ACC112 (cell line): ENCODE results near the gene ANKAR.

ENCODE experiments used
- H2AFZ ChIP-seq: fragments of 200-600 bp; sonication (generic); one replicate; pipeline ENCODE4 v1.6.0; 2017; ENCODE audit warnings: antibody characterized with exemption, low read length; ENCODE audit not compliant: unreplicated experiment
- H3K27ac ChIP-seq: fragments of 200-600 bp; sonication (generic); 2 replicates; pipeline ENCODE4 v1.5.1; 2014; ENCODE audit warnings: low read depth, mild to moderate bottlenecking, antibody characterized with exemption, low read length, moderate library complexity
- H3K27me3 ChIP-seq: fragments of 200-600 bp; sonication (generic); 2 replicates; pipeline ENCODE4 v1.6.1; 2014; ENCODE audit warnings: mild to moderate bottlenecking, antibody characterized with exemption, low read length, moderate library complexity, mixed read lengths; ENCODE audit not compliant: insufficient read depth
- H3K36me3 ChIP-seq: fragments of 200-600 bp; sonication (generic); 2 replicates; pipeline ENCODE4 v1.6.1; 2016; ENCODE audit warnings: mild to moderate bottlenecking, antibody characterized with exemption, low read length, moderate library complexity, mixed read lengths; ENCODE audit not compliant: insufficient read depth
- H3K4me1 ChIP-seq: fragments of 200-600 bp; sonication (generic); one replicate; pipeline ENCODE4 v1.6.1; 2016; ENCODE audit warnings: low read length, mixed read lengths; ENCODE audit not compliant: insufficient read depth, unreplicated experiment, control insufficient read depth
- H3K4me3 ChIP-seq: fragments of 200-600 bp; sonication (generic); 2 replicates; pipeline ENCODE4 v1.5.1; 2014; ENCODE audit warnings: mild to moderate bottlenecking, low read depth, low read length
- H3K79me2 ChIP-seq: fragments of 200-600 bp; sonication (generic); one replicate; pipeline ENCODE4 v1.6.0; 2016; ENCODE audit warnings: low read length; ENCODE audit not compliant: control insufficient read depth, unreplicated experiment, insufficient read depth

The ANKAR gene

DNA sequence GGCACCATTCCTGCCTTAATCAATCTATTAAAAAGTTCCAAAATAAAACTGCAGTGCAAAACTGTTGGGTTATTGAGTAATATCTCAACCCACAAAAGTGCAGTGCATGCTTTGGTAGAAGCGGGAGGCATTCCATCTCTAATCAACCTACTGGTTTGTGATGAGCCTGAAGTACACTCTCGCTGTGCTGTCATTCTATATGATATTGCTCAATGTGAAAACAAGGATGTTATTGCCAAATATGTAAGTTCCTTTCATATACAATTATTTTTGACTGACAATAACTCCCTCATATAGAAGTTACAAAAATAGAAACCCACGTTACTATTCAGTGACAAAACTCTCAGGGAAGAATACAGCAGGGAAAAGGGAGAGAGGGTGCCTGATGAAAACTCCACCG is 45.1 kb downstream of the ANKAR start:
- Histone ChIP-seq H3K27ac (no peak overlapping the region), H3K27me3 (no peaks in the 10 kb centered on the region), H3K4me1 (no peaks in the 10 kb centered on the region), H3K79me2 (no peaks in the 10 kb centered on the region), H3K36me3 (no peaks in the 10 kb centered on the region), H3K4me3 (no peak overlapping the region), H2AFZ (no peak overlapping the region)

DNA sequence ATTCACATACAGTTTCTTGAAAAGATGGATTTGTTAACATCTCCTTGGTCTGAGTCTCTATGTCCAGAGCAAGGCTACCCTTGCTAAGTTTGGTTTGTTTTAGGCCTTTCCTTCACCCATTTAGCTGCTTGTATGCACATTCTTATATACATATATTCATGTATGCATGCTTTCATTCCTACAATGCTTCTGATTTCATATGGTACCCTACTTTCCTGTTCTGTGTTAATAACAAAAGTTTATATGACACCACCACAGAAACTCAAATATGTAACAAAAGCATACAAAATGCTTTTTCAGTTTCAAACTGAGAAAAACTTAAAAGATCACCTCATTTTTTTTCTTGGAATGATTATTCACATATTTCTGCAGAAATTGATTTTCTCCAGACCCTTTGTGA is 48.7 kb downstream of the ANKAR start:
- Histone ChIP-seq H3K27me3 (no peaks in the 10 kb centered on the region), H3K27ac (no peak overlapping the region), H3K4me3 (no peak overlapping the region), H2AFZ (no peak overlapping the region), H3K79me2 (no peaks in the 10 kb centered on the region), H3K4me1 (no peaks in the 10 kb centered on the region), H3K36me3 (no peaks in the 10 kb centered on the region)
